Neural progenitor cell (in vitro differentiated cells): ENCODE measurements around the gene SYNGR3.

ENCODE experiments used
- CTCF ChIP-seq: fragments of 200-600 bp; sonication (generic); IDR thresholded peaks from 2 replicates; pipeline ENCODE4 v1.5.1; 2017; ENCODE audit warnings: antibody characterized with exemption, mild to moderate bottlenecking
- EZH2 ChIP-seq: fragments of 200-600 bp; sonication (generic); IDR thresholded peaks from 2 replicates; pipeline ENCODE4 v1.6.1; 2017; ENCODE audit warnings: antibody characterized with exemption, mild to moderate bottlenecking, moderate library complexity
- EZH2phosphoT487 ChIP-seq: fragments of 200-600 bp; sonication (generic); IDR thresholded peaks from 2 replicates; pipeline ENCODE4 v1.6.1; 2017; ENCODE audit warnings: antibody characterized with exemption

- no peak for TF ChIP-seq CTCF
- no peak for TF ChIP-seq EZH2phosphoT487
- TF ChIP-seq EZH2 = no peak
These were observed 10.2 kb downstream of the SYNGR3 start for GRCh38 chr16:1999866-2000514.
